Measurements from ENCODE around the gene TRIO. TPM values are rescaled to one million over a fixed set of nuclear protein-coding genes. Genes with fewer than 3 reads are reported as not detected.

The TRIO gene
- total and polyA plus RNA-seq, 10 of the 15 experiments (the other 5 are each of a cell fraction or from before 2014, with no cell fraction given), result 5.1 to 96.4 (median 44.6) TPM

DNA sequence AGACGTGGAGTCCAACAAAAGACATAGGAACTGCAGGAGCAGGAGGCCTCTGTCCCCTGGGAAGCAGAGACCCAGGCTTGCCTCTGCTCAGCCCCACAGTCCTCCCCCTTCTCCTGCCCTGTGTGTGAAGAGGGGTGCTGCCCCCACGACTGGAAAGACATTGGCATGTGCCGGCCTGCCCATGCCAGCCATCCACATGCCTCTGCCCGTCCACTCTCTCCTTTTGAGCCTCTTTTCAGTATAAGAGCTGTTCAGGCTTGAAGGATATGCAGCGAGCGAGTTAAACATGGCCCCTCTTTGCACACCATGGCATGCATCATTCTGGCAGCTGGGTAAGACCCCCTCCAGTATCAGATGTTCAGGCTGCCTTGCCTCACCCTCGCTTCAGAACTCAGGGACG, 278.7 kb downstream of the TRIO start:
- FAIRE-seq, result no peak
- RAD21 ChIA-PET (ENCODE audit: unreplicated experiment), result interaction anchor here (1.0 kb wide), 1 partner anchor 227 kb away, joined by 4 read pairs; no protein-coding TSS in a partner anchor
- no peak overlapping the region for H2AFZ ChIP-seq (ENCODE audit: control insufficient read depth, low read depth, low read length)
- POLR2A ChIA-PET, result no interaction called here
- ATAC-seq, result no peak
- in situ Hi-C loops (cut with MboI) (no loop called here), intact Hi-C loops (cut with micrococcal nuclease; ENCODE audit: unreplicated experiment) (no loop called here)
- no peaks in the 10 kb centered on the region for H3K27me3 ChIP-seq (replicated peaks in 1 of 2; ENCODE audit: control insufficient read depth in 2 of 2, insufficient read depth in 2 of 2, low read length in 1 of 2)
- 83% methylated on average over 8 of the region's 8 CpGs for whole genome bisulfite sequencing (ENCODE audit: insufficient coverage, insufficient replicate concordance, low lambda C conversion rate, missing lambda C conversion rate)
- no peak overlapping the region for H3K4me2 ChIP-seq (ENCODE audit: control insufficient read depth, insufficient read depth)
- BruUV-seq (replicated peaks), result no TSS peak
- H3K36me3 ChIP-seq (ENCODE audit: control insufficient read depth in 2 of 2, insufficient read depth in 2 of 2, low read length in 1 of 2), result peaks cover 24 to 41% of the 10 kb centered on the region in 2 experiments
- SMC1A ChIA-PET (ENCODE audit: uncharacterized antibody, unreplicated experiment), result no interaction called here
- no peaks in the 10 kb centered on the region for H3K79me2 ChIP-seq (ENCODE audit: control insufficient read depth, insufficient read depth, low read length)
- no peak for DNase-seq (ENCODE audit: low read depth, low spot score)
- no peaks in the 10 kb centered on the region for H3K9me3 ChIP-seq (replicated peaks; ENCODE audit: control insufficient read depth, insufficient read depth, low read length)
- no peak overlapping the region for H3K27ac ChIP-seq (ENCODE audit: control insufficient read depth, insufficient read depth)
- CTCF ChIA-PET, result interaction anchor here (1.3 kb wide), 1 partner anchor 227 kb away, joined by 4 read pairs; no protein-coding TSS in a partner anchor
- H3K4me1 ChIP-seq (ENCODE audit: control insufficient read depth, insufficient read depth, low read length), result peaks cover 13% of the 10 kb centered on the region
- H4K20me1 ChIP-seq (ENCODE audit: control insufficient read depth, insufficient read depth), result no peaks in the 10 kb centered on the region
- TF ChIP-seq NR2F1 (conservative IDR thresholded peaks at IDR 0.05) (no peak), E4F1 (IDR thresholded peaks at IDR 0.05; ENCODE audit: borderline replicate concordance, partially characterized antibody) (no peak), MEF2A (IDR thresholded peaks at IDR 0.05; ENCODE audit: insufficient read depth, low read depth, low read length) (no peak), SIX5 (IDR thresholded peaks at IDR 0.05; ENCODE audit: low read depth, low read length, severe bottlenecking) (no peak), GATAD2B (conservative IDR thresholded peaks at IDR 0.05; ENCODE audit: low read depth) (no peak), POLR2AphosphoS5 (IDR thresholded peaks at IDR 0.05; ENCODE audit: low read length) (no peak), BACH1 (IDR thresholded peaks at IDR 0.05; ENCODE audit: borderline replicate concordance) (no peak), NBN (IDR thresholded peaks at IDR 0.05) (no peak), IRF4 (IDR thresholded peaks at IDR 0.05; ENCODE audit: low read depth, low read length) (no peak), SREBF2 (IDR thresholded peaks at IDR 0.05; ENCODE audit: low read length) (no peak), ZNF24 (IDR thresholded peaks at IDR 0.05) (no peak), FOXM1 (IDR thresholded peaks at IDR 0.05; ENCODE audit: low read depth, low read length) (no peak)
- TF ChIP-seq, protein P1, sequence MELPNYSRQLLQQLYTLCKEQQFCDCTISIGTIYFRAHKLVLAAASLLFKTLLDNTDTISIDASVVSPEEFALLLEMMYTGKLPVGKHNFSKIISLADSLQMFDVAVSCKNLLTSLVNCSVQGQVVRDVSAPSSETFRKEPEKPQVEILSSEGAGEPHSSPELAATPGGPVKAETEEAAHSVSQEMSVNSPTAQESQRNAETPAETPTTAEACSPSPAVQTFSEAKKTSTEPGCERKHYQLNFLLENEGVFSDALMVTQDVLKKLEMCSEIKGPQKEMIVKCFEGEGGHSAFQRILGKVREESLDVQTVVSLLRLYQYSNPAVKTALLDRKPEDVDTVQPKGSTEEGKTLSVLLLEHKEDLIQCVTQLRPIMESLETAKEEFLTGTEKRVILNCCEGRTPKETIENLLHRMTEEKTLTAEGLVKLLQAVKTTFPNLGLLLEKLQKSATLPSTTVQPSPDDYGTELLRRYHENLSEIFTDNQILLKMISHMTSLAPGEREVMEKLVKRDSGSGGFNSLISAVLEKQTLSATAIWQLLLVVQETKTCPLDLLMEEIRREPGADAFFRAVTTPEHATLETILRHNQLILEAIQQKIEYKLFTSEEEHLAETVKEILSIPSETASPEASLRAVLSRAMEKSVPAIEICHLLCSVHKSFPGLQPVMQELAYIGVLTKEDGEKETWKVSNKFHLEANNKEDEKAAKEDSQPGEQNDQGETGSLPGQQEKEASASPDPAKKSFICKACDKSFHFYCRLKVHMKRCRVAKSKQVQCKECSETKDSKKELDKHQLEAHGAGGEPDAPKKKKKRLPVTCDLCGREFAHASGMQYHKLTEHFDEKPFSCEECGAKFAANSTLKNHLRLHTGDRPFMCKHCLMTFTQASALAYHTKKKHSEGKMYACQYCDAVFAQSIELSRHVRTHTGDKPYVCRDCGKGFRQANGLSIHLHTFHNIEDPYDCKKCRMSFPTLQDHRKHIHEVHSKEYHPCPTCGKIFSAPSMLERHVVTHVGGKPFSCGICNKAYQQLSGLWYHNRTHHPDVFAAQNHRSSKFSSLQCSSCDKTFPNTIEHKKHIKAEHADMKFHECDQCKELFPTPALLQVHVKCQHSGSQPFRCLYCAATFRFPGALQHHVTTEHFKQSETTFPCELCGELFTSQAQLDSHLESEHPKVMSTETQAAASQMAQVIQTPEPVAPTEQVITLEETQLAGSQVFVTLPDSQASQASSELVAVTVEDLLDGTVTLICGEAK (IDR thresholded peaks at IDR 0.05; ENCODE audit: borderline replicate concordance), result no peak
- TF ChIP-seq, protein P2, sequence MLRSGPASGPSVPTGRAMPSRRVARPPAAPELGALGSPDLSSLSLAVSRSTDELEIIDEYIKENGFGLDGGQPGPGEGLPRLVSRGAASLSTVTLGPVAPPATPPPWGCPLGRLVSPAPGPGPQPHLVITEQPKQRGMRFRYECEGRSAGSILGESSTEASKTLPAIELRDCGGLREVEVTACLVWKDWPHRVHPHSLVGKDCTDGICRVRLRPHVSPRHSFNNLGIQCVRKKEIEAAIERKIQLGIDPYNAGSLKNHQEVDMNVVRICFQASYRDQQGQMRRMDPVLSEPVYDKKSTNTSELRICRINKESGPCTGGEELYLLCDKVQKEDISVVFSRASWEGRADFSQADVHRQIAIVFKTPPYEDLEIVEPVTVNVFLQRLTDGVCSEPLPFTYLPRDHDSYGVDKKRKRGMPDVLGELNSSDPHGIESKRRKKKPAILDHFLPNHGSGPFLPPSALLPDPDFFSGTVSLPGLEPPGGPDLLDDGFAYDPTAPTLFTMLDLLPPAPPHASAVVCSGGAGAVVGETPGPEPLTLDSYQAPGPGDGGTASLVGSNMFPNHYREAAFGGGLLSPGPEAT (IDR thresholded peaks at IDR 0.05; ENCODE audit: low read depth), result no peak
- TF ChIP-seq, protein P3, sequence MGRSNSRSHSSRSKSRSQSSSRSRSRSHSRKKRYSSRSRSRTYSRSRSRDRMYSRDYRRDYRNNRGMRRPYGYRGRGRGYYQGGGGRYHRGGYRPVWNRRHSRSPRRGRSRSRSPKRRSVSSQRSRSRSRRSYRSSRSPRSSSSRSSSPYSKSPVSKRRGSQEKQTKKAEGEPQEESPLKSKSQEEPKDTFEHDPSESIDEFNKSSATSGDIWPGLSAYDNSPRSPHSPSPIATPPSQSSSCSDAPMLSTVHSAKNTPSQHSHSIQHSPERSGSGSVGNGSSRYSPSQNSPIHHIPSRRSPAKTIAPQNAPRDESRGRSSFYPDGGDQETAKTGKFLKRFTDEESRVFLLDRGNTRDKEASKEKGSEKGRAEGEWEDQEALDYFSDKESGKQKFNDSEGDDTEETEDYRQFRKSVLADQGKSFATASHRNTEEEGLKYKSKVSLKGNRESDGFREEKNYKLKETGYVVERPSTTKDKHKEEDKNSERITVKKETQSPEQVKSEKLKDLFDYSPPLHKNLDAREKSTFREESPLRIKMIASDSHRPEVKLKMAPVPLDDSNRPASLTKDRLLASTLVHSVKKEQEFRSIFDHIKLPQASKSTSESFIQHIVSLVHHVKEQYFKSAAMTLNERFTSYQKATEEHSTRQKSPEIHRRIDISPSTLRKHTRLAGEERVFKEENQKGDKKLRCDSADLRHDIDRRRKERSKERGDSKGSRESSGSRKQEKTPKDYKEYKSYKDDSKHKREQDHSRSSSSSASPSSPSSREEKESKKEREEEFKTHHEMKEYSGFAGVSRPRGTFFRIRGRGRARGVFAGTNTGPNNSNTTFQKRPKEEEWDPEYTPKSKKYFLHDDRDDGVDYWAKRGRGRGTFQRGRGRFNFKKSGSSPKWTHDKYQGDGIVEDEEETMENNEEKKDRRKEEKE (IDR thresholded peaks at IDR 0.05), result no peak
- H3K4me3 ChIP-seq, result no peak overlapping the region
- H3K9ac ChIP-seq (ENCODE audit: control insufficient read depth, insufficient read depth, low read length), result no peak overlapping the region
